Skeletal muscle satellite cell (primary cell): ENCODE data around the gene PTPN4.
"Not testable (repeated sequence)": the region's sequence is repeated elsewhere in the genome, so short reads cannot be mapped to it uniquely, and the experiment has no call there.

Source experiments
- H3K27me3 ChIP-seq: 2 replicates; pipeline ENCODE4 v1.7.0; 2013; ENCODE audit warnings: low read length; ENCODE audit not compliant: control insufficient read depth, insufficient read depth
- H3K36me3 ChIP-seq: 2 replicates; pipeline ENCODE4 v1.7.0; 2013; ENCODE audit warnings: mild to moderate bottlenecking, control low read depth, low read length; ENCODE audit not compliant: insufficient read depth
- H3K4me1 ChIP-seq: 2 replicates; pipeline ENCODE4 v1.7.0; 2013; ENCODE audit warnings: low read length; ENCODE audit not compliant: control insufficient read depth, insufficient read depth
- H3K4me2 ChIP-seq: 2 replicates; pipeline ENCODE4 v1.7.0; 2013; ENCODE audit warnings: mild to moderate bottlenecking, low read length
- H3K4me3 ChIP-seq: 2 replicates; pipeline ENCODE4 v1.7.0; 2013; ENCODE audit warnings: low read length
- H3K9ac ChIP-seq: 2 replicates; pipeline ENCODE4 v1.7.0; 2013; ENCODE audit warnings: mild to moderate bottlenecking, low read depth, low read length, moderate library complexity
- H3K9me3 ChIP-seq: replicated peaks from 2 replicates; pipeline ENCODE4 v1.7.0; 2013; ENCODE audit warnings: mild to moderate bottlenecking, control low read depth, low read length

PTPN4 gene

GRCh38 chr2:120013597-120014223, 254.0 kb downstream of the PTPN4 start:
- Histone ChIP-seq H3K27me3 (no peaks in the 10 kb centered on the region), H3K9me3 (no peaks in the 10 kb centered on the region), H3K36me3 (no peaks in the 10 kb centered on the region), H3K4me3 (peak overlapping the region; percentile 91), H3K4me1 (peaks cover 22% of the 10 kb centered on the region), H3K4me2 (peak overlapping the region; percentile 87), H3K9ac (peak overlapping the region; percentile 88)

- Histone ChIP-seq H3K9me3 (no peaks in the 10 kb centered on the region), H3K36me3 (peaks cover 4% of the 10 kb centered on the region), H3K27me3 (no peaks in the 10 kb centered on the region), H3K4me2 (peak overlapping the region; percentile 87), H3K4me3 (peak overlapping the region; percentile 91), H3K9ac (peak overlapping the region; percentile 88), H3K4me1 (peaks cover 22% of the 10 kb centered on the region)
These were observed 254.7 kb downstream of the PTPN4 start for GRCh38 chr2:120014226-120014980.

- H3K27me3 ChIP-seq: no peaks in the 10 kb centered on the region
These were observed 257.1 kb downstream of the PTPN4 start for GRCh38 chr2:120016800-120017199.

GRCh38 chr2:120017201-120017600, 257.5 kb downstream of the PTPN4 start:
- Histone ChIP-seq H3K36me3 (peaks cover 4% of the 10 kb centered on the region), H3K4me2 (peak overlapping the region; percentile 52), H3K4me3 (peak overlapping the region; percentile 5), H3K9ac (no peak overlapping the region), H3K9me3 (no peaks in the 10 kb centered on the region), H3K27me3 (no peaks in the 10 kb centered on the region), H3K4me1 (peaks cover 21% of the 10 kb centered on the region)

More at GRCh38 chr2:120016800-120017199, 257.1 kb downstream of the PTPN4 start:
- H3K9ac ChIP-seq: no peak overlapping the region
- peak overlapping the region; percentile 52 for H3K4me2 ChIP-seq
- H3K4me3 ChIP-seq: no peak overlapping the region
- H3K36me3 ChIP-seq: peaks cover 4% of the 10 kb centered on the region
- H3K4me1 ChIP-seq: peaks cover 22% of the 10 kb centered on the region
- no peaks in the 10 kb centered on the region for H3K9me3 ChIP-seq

- no peak overlapping the region for H3K9ac ChIP-seq
- no peak overlapping the region for H3K4me3 ChIP-seq
- H3K9me3 ChIP-seq: no peaks in the 10 kb centered on the region
- H3K4me1 ChIP-seq: peaks cover 17% of the 10 kb centered on the region
- no peak overlapping the region for H3K4me2 ChIP-seq
- H3K27me3 ChIP-seq: no peaks in the 10 kb centered on the region
- H3K36me3 ChIP-seq: peaks cover 4% of the 10 kb centered on the region
These were observed 258.8 kb downstream of the PTPN4 start for GRCh38 chr2:120018549-120018948.

GRCh38 chr2:120020554-120020953, 260.8 kb downstream of the PTPN4 start:
- Histone ChIP-seq H3K4me1 (peaks cover 7% of the 10 kb centered on the region), H3K4me3 (no peak overlapping the region), H3K4me2 (no peak overlapping the region), H3K9me3 (no peaks in the 10 kb centered on the region), H3K27me3 (no peaks in the 10 kb centered on the region), H3K36me3 (peaks cover 4% of the 10 kb centered on the region), H3K9ac (no peak overlapping the region)

- H3K36me3 ChIP-seq, H3K9me3 ChIP-seq, H3K9ac ChIP-seq, H3K4me3 ChIP-seq, H3K4me1 ChIP-seq, H3K27me3 ChIP-seq, H3K4me2 ChIP-seq: not testable (repeated sequence)
These were observed 262.8 kb downstream of the PTPN4 start for GRCh38 chr2:120022505-120022904.

- no peaks in the 10 kb centered on the region for H3K9me3 ChIP-seq
- H3K36me3 ChIP-seq: no peaks in the 10 kb centered on the region
- no peaks in the 10 kb centered on the region for H3K27me3 ChIP-seq
- H3K4me2 ChIP-seq: no peak overlapping the region
- H3K9ac ChIP-seq: no peak overlapping the region
- H3K4me3 ChIP-seq: no peak overlapping the region
- no peaks in the 10 kb centered on the region for H3K4me1 ChIP-seq
These were observed 267.2 kb downstream of the PTPN4 start for GRCh38 chr2:120026890-120027289.

GRCh38 chr2:120028795-120029194, 269.1 kb downstream of the PTPN4 start:
- H3K36me3 ChIP-seq: no peaks in the 10 kb centered on the region
- no peak overlapping the region for H3K4me3 ChIP-seq
- no peaks in the 10 kb centered on the region for H3K27me3 ChIP-seq
- no peaks in the 10 kb centered on the region for H3K9me3 ChIP-seq
- no peak overlapping the region for H3K9ac ChIP-seq
- H3K4me1 ChIP-seq: no peaks in the 10 kb centered on the region
- no peak overlapping the region for H3K4me2 ChIP-seq

- Histone ChIP-seq H3K27me3 (no peaks in the 10 kb centered on the region), H3K4me2 (no peak overlapping the region), H3K4me1 (no peaks in the 10 kb centered on the region), H3K36me3 (no peaks in the 10 kb centered on the region), H3K9ac (no peak overlapping the region), H3K9me3 (no peaks in the 10 kb centered on the region), H3K4me3 (no peak overlapping the region)
These were observed 270.2 kb downstream of the PTPN4 start for GRCh38 chr2:120029672-120030640.

GRCh38 chr2:120032297-120032696, 272.6 kb downstream of the PTPN4 start:
- Histone ChIP-seq H3K4me3 (no peak overlapping the region), H3K4me1 (no peaks in the 10 kb centered on the region), H3K27me3 (no peaks in the 10 kb centered on the region), H3K4me2 (no peak overlapping the region), H3K36me3 (no peaks in the 10 kb centered on the region), H3K9ac (no peak overlapping the region), H3K9me3 (no peaks in the 10 kb centered on the region)
